SKM-1 treated with dmso at 0.1 percent for 144 hours (cell line): ENCODE measurements around the gene MRPS6.

Source experiments
- DNase-seq: peaks from one replicate; lab custom pipeline; 2025; ENCODE audit not compliant: unreplicated experiment; lab: John Stamatoyannopoulos, UW

The MRPS6 gene

GRCh38 chr21:34177919-34178567 is 104.7 kb downstream of the MRPS6 start:
- no peak for DNase-seq

GRCh38 chr21:34179204-34179935 is 106.0 kb downstream of the MRPS6 start:
- no peak for DNase-seq

- DNase-seq = no peak
Measured at GRCh38 chr21:34180407-34180806, 107.0 kb downstream of the MRPS6 start.

- no peak for DNase-seq
Measured at GRCh38 chr21:34180826-34181359, 107.5 kb downstream of the MRPS6 start.

DNA sequence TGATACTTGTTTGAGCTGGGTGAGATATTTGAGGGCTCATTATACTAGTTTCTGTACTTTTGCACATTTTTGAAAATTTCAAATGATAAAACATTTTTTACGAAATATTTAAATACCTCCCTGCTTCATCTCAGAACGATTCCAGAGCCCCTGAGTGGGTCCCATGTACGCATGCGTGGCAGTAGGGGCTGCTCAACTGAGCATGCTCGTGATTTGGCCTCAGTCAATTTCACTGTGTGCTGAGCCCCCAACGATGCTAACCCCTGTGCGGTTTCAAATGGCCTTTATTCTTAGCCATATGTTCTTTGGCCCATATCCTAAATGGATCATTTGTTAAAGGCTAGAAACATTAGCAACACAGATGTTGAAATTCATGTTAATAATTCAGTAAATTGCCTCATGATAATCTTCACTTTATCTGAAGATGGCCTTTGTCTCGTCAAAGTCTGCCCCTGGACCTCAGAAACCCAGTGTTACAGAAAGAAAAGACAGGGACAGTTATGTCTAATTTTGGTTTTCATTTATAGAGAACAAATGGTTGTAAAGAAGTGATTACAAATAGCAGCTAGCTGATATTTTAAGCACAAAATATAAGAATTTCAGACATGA is 108.2 kb downstream of the MRPS6 start:
- no peak for DNase-seq

DNA sequence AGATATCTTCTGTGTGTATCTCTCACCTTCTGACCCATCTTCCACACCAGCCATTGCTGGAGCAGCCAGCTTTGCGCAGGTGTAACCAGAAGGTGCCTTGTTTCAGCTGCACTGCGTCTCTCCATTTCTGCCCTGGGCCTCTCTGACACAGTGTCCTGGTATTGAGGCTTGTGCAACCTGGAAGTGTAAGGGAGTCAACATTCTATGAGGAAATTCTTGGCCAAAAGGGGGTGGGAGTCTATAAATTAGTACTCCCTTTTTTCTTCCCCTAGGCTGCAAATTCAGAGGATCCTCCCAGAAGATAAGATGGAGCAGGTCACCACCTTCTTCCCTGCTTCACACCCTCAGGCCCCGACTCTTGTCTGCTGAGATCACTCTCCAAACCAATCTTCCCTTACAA is 109.1 kb downstream of the MRPS6 start:
- no peak for DNase-seq

DNA sequence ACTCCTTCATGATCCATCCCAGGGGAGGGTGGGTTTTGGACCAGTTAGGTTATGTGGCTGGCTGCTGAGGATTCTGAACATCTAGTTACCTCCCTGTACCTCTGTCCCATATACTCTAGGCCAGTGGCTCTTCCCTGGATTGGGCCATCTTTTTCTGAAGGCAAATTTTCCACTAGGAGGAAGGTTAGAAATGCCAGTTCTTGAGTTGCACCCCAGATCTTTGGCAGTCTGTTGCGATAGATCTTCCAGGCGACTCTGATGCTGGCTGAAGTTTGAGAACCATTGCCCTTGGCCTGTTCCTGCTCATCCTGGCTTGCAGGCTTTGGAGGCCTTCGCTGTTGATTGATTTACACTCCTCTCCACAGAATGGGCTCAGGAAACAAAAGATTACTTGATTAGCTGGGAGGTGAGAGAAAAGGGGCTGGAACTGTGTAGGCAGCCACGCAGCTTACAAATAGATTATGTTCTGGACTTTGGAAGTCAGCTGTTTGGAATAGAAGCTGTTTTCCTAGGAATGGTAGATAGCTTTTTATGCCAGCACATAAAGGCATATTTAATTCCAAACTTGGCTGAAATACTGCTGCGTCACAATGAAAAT is 110.1 kb downstream of the MRPS6 start:
- no peak for DNase-seq

DNA sequence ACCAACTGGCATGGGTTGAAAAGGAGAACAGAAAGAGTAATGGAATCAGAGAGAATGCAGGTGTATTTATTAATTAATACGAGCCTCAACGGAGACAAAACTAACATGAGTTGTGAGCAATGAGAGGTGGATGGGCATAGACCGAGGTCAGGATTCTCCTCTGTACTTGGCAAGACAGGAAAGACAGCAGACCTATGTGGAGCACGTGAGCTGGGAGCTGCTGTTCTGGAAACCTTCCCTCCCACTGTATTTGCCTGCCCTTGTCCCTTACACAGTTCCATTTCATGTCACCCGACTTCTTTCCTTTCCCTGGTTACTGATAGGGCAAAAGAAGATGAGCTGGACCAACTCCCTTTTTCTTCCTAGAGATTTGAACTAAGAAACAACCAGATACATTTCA is 110.9 kb downstream of the MRPS6 start:
- no peak for DNase-seq

DNA sequence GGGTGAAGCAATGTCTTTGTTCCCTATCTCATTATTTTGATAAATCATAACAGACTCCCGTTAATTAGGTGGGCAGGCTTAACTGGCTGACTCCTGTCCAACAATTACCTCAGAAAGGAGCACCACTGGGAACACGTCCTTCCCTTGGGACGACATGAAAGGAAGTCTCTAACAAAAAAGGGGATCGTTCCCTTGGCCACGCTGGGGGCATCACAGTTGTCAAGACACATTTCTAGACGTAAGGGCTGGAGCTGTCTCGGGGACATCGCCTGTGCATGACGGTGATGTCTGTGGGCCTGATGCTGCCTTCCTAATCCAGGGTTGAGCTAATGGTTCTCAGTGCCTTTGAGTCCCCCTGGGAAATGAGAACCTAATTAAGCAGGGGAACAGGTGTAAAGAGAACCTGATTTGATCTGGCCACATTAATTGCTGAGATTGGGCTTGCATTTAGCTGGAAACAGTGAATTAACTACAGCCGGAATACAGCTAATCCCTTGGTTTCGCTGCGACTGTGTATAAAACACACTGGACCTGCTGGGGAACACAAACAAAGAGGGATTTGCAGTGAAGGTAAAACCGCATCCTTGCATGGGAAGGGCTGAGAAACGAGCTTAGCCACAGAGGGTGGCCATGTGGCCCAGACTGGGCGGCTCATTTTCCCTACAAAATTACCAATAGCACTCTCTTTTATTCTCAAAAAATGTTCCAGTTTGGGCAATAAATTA is 111.8 kb downstream of the MRPS6 start:
- DNase-seq = no peak

DNA sequence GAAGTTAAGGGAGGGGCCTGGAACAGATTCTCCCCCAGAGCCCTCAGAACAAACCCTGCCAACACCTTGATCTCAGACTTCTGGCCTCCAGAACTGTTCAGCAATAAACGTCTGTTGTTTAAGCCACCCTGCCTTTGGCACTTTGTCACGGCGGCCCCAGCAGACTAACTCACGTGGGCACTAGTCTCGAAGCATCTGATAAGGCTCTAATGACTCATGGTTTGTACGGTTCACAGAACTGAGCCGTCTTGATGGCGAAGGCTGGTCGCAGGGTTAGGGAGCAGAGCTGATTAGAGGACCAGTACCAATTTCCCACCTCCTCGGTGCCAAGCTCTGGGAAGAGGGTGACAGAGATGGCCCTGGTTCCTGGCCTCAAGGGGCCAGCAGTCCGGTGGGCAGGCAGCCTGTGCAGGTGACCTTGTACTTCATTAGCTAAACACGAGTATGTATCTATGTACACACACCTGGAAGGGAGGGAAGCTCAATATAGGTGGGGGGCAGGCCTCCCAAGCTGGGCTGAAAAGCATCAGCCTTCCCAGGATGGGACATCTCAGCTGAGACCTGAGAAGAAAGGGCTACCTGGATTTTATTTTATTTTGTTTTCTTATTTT is 112.8 kb downstream of the MRPS6 start:
- no peak for DNase-seq

DNA sequence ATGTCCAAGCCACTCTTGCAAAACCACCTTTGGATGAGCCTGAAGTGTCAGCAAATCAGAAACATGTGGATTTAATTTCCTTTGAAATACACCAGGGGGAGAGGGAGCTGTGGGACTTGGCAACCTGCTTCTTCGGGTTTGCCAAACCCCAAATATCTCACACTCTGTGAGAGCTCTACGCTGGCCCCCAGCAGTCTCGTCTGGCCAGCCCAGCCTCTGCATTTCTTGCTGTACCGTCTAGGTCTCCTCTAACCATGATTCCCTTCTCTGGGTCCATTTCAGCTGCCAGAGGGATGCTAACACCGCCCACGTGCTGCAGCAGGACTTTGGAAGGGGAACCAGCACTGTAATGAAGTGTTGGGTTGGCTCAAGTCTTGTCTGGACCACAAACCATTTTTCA is 114.6 kb downstream of the MRPS6 start:
- no peak for DNase-seq

GRCh38 chr21:34189506-34189905 is 116.1 kb downstream of the MRPS6 start:
- peak; percentile 48 for DNase-seq

DNA sequence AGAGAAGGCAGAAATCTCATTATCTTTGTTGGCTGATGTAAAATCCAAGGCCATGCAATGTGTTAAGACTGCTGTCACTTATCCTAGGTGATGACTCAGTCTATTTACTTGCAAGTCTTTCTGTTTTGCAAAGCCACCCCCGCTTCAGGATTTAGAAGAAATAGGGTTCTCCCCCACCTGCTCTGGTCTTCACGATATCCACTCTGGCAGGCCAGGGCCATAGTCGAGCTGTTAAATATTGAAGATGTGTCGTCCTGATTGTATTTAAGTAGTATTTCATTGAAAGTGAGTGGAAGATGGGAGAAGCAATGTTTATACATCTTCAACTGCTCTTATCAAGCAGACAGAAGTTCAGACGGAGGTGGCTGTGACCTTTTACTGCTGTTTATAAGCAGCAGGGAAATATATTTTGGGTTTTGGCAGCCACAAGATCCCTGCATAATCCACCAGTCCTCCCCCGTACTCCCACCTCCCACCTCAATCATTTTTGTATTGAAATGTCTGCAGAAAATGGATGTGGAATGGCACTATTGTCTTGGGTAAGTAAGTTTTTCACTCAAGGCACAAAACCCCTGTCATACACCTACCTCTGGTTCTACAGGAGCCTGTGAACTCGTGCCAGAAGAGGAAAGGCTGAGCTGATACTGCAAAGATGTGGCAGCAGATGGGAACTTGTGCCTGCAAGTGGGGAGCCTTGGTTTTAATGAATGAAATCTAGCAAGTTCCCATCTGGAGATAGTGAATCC is 117.4 kb downstream of the MRPS6 start:
- no peak for DNase-seq

DNA sequence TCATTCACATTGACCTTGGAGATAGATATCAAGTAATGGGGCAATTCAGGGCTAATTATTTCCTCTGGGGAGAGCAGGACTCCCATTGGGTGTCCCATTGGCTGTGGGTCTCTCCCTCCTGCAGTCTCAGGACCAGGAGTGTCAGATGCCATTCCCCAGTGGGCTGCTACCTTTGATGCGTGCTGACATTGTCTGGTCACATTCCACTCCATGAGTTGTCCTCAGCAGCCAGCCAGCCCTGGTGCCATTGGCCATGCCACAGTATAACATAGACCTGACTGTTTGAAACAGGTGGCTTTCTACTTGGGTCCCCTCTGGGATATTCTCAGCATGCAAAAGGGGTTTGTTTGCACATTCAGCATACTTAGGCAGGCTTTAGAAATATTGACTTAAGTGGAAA is 118.5 kb downstream of the MRPS6 start:
- DNase-seq = no peak
